Cardiac muscle cell (in vitro differentiated cells and primary cell): Measurements from ENCODE around the gene ASCL4. TPM values are rescaled to one million over a fixed set of nuclear protein-coding genes. Genes with fewer than 3 reads are reported as not detected.

ENCODE experiments used
- DNase-seq, 2 donors: peaks; one replicate each; pipeline versions ENCODE4 v3.0.0 to v3.0.0-alpha.2; 2010 to 2017; ENCODE audit warnings: low read depth in 1 of 2, low spot score in 1 of 2
- H3K27ac ChIP-seq: fragments of 200-600 bp; sonication (generic); 2 replicates; pipeline ENCODE4 v1.5.1; 2016
- H3K27me3 ChIP-seq: fragments of 200-600 bp; sonication (generic); 2 replicates; pipeline ENCODE4 v1.6.0; 2016; ENCODE audit warnings: control low read depth
- H3K36me3 ChIP-seq: fragments of 200-600 bp; sonication (generic); 2 replicates; pipeline ENCODE4 v1.5.1; 2016; ENCODE audit warnings: control low read depth
- H3K4me1 ChIP-seq: fragments of 200-600 bp; sonication (generic); 2 replicates; pipeline ENCODE4 v1.8.1; 2017; ENCODE audit warnings: low read depth, mild to moderate bottlenecking, mixed run types
- H3K4me3 ChIP-seq: fragments of 200-600 bp; sonication (generic); 2 replicates; pipeline ENCODE4 v1.5.1; 2016; ENCODE audit warnings: mild to moderate bottlenecking
- H3K9me3 ChIP-seq: fragments of 200-600 bp; sonication (generic); 2 replicates; pipeline ENCODE4 v1.5.1; 2017; ENCODE audit warnings: low read depth, mild to moderate bottlenecking, control low read depth
- CTCF ChIP-seq: IDR thresholded peaks from 2 replicates; pipeline ENCODE4 v1.5.1; 2012; ENCODE audit warnings: low read depth, mild to moderate bottlenecking, low read length
- polyA plus RNA-seq: library from polyadenylated mRNA; unstranded; fragments of >200 nt; fragmentation: Nextera tagmentation; extraction: Ambion mirVana; gene quantifications from 2 replicates; pipeline ENCODE4 v1.2.1, GENCODE V29; 2016
- total RNA-seq: library from RNA; depleted of rRNA; stranded (reverse); fragments of >200 nt; gene quantifications from 2 replicates; pipeline ENCODE4 v1.2.3, GENCODE V29; 2016

The ASCL4 gene
- total and polyA plus RNA-seq, 2 experiments from 2014 or later, result not detected

- DNase-seq, result no peak
- Histone ChIP-seq H3K27me3 (no peaks in the 10 kb centered on the region), H3K27ac (no peak overlapping the region), H3K9me3 (no peaks in the 10 kb centered on the region), H3K4me3 (no peak overlapping the region), H3K36me3 (peaks cover 36% of the 10 kb centered on the region), H3K4me1 (no peaks in the 10 kb centered on the region)
- no peak for TF ChIP-seq CTCF
Observed at GRCh38 chr12:107734139-107734538, 40.4 kb upstream of the ASCL4 start.

- no peak for TF ChIP-seq CTCF
- Histone ChIP-seq H3K36me3 (peaks cover 48% of the 10 kb centered on the region), H3K27ac (no peak overlapping the region), H3K4me3 (no peak overlapping the region), H3K27me3 (no peaks in the 10 kb centered on the region), H3K9me3 (no peaks in the 10 kb centered on the region), H3K4me1 (no peaks in the 10 kb centered on the region)
- no peak for DNase-seq
Observed at GRCh38 chr12:107735763-107736162, 38.7 kb upstream of the ASCL4 start.

GRCh38 chr12:107736914-107737313 is 37.6 kb upstream of the ASCL4 start:
- H3K27ac ChIP-seq, result no peak overlapping the region
- no peak overlapping the region for H3K4me3 ChIP-seq
- TF ChIP-seq CTCF, result no peak
- no peaks in the 10 kb centered on the region for H3K27me3 ChIP-seq
- H3K4me1 ChIP-seq, result no peaks in the 10 kb centered on the region
- H3K36me3 ChIP-seq, result peaks cover 58% of the 10 kb centered on the region
- no peak for DNase-seq
- H3K9me3 ChIP-seq, result no peaks in the 10 kb centered on the region

- peak in 1 of 2 donors; percentile 74 for DNase-seq
- Histone ChIP-seq H3K4me1 (no peaks in the 10 kb centered on the region), H3K9me3 (no peaks in the 10 kb centered on the region), H3K27me3 (no peaks in the 10 kb centered on the region), H3K36me3 (peaks cover 64% of the 10 kb centered on the region), H3K4me3 (no peak overlapping the region), H3K27ac (no peak overlapping the region)
- TF ChIP-seq CTCF, result no peak
Observed at GRCh38 chr12:107748472-107748871, 26.0 kb upstream of the ASCL4 start.

GRCh38 chr12:107749083-107749482 is 25.4 kb upstream of the ASCL4 start:
- DNase-seq, result peak in 1 of 2 donors; percentile 5
- H3K4me3 ChIP-seq, result no peak overlapping the region
- H3K4me1 ChIP-seq, result no peaks in the 10 kb centered on the region
- H3K9me3 ChIP-seq, result no peaks in the 10 kb centered on the region
- no peak overlapping the region for H3K27ac ChIP-seq
- TF ChIP-seq CTCF, result no peak
- no peaks in the 10 kb centered on the region for H3K27me3 ChIP-seq
- peaks cover 61% of the 10 kb centered on the region for H3K36me3 ChIP-seq

GRCh38 chr12:107759410-107759809 is 15.1 kb upstream of the ASCL4 start:
- Histone ChIP-seq H3K4me1 (peaks cover 8% of the 10 kb centered on the region), H3K27ac (no peak overlapping the region), H3K36me3 (peaks cover 24% of the 10 kb centered on the region), H3K27me3 (peaks cover 11% of the 10 kb centered on the region), H3K4me3 (no peak overlapping the region), H3K9me3 (no peaks in the 10 kb centered on the region)
- peak in 1 of 2 donors; percentile 65 for DNase-seq
- no peak for TF ChIP-seq CTCF
